Measurements from ENCODE around the gene TCP11L2. TPM values are rescaled to one million over a fixed set of nuclear protein-coding genes. Genes with fewer than 3 reads are reported as not detected.

Gene TCP11L2
- 7.1 and 7.7 TPM in 2 replicates for total RNA-seq (2021; fragmentation: NEBNext Ultra II Directional; extraction: Animal tissue kit (Norgen Biotek cat#: 25700))
- 1.9 and 2.1 TPM in 2 replicates for polyA plus RNA-seq (2011; rRNA removed)
- polyA plus RNA-seq (2011; cell fraction: cytosol; rRNA removed), result 3.1 TPM
- polyA plus RNA-seq (2011; cell fraction: nucleus; rRNA removed), result 3.2 TPM
- polyA plus RNA-seq (2012, experiment 1 of 2), result 2.9 to 3.5 TPM (median 3.1 TPM) in 4 replicates
- 0.79 TPM for polyA plus RNA-seq (2012, experiment 2 of 2)
- 2.7 TPM for polyA plus RNA-seq (2013, experiment 1 of 2)
- 2.1 TPM for polyA plus RNA-seq (2013, experiment 2 of 2)
- 17.3 and 21.9 TPM in 2 replicates for polyA minus RNA-seq (2011; rRNA and poly(A)+ RNA removed)
- 8.1 TPM for polyA minus RNA-seq (2011; cell fraction: cytosol; rRNA and poly(A)+ RNA removed)
- polyA minus RNA-seq (2011; cell fraction: nucleus; rRNA and poly(A)+ RNA removed), result 15.3 TPM
- long read RNA-seq, experiment 1, partial matches to known transcripts, result 0 of 1 reads
- long read RNA-seq, experiment 1, other reads (novel, unspliced or antisense), result 1 of 1 reads
- long read RNA-seq, experiment 2, result 0 reads

DNA sequence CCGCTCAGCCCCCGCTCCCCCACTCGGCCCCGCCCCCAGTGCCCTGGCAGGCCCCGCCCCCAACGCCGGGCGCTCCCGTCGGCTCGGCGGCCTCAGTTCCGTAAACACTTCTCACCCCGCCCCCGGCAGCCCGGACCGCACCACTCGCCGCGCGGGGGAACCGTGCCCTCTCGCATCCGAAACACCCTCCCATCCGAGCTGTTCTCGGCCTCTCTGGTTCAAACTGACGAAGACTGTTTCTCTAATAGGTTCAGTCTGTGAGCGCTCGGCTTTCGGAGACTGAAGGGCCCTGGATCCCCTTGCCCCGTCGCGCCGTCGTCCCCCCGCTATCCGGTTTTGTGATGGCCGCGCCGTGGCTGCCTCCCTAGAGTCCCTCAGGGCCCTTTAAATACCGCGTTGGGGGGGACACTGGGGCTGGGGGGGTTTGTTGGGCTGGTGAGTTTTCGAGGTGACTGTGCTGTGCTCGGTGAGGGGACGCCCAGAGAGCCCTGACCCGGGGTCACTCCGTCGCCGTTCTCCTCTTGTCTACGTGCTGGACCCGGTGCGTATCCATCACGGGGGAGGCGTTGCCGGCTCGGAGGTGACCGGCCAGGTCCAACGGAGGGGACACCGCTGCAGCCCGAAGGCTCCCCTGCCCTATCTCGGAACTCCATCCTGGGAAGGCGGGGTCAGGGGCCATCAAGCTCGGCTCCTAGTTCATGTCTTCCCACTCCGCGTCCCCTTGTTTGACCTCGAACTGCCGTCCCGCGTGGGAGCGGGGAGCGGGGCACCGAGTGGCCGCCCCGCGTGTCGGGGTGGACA is at the start of gene TCP11L2:
Gene TCP11L2 (plus strand): TSS at position 333 of the 801 bp plus-strand sequence. CDS start 8,343 bp downstream, outside the sequence.
- Histone ChIP-seq H2AK5ac (ENCODE audit: low read depth, low read length) (no peak within 1 kb of the TSS), H3K9me3 (ENCODE audit: insufficient read depth in 2 of 2, low read depth in 1 of 2, low read length in 1 of 2) (no peaks in the 10 kb centered on the region), H2BK20ac (ENCODE audit: low read length) (no peak within 1 kb of the TSS), H2BK12ac (ENCODE audit: low read depth, low read length) (peak within 1 kb of the TSS; percentile 89; the same call in 1 of the 2 replicates), H3K4me1 (replicated peaks in 1 of 4; ENCODE audit: control insufficient read depth in 3 of 4, insufficient read depth in 4 of 4, low read length in 3 of 4) (peaks cover 6 to 13% (median 9%) of the 10 kb centered on the region in 4 experiments), H2BK15ac (ENCODE audit: low read length) (no peak within 1 kb of the TSS), H4K91ac (replicated peaks; ENCODE audit: insufficient read length, low read length) (peak within 1 kb of the TSS; percentile 94), H3K56ac (replicated peaks; ENCODE audit: insufficient read length, low read depth, low read length) (no peak within 1 kb of the TSS), H2AFZ (ENCODE audit: low read length) (peak within 1 kb of the TSS; percentile 99), H2BK120ac (replicated peaks; ENCODE audit: low read depth, low read length) (peak within 1 kb of the TSS; percentile 56), H3K79me1 (ENCODE audit: low read depth, low read length) (no peaks in the 10 kb centered on the region), H3K27ac (ENCODE audit: low read depth, low read length) (peak within 1 kb of the TSS; percentile 99), H3K18ac (ENCODE audit: extremely low read depth, low read length) (peak within 1 kb of the TSS; percentile 95; the same call in 1 of the 2 replicates), H3K23me2 (ENCODE audit: low read depth, low read length) (peaks cover 11% of the 10 kb centered on the region; the same call in 1 of the 2 replicates), H3K23ac (ENCODE audit: insufficient read length) (no peak within 1 kb of the TSS), H3K27me3 (replicated peaks in 1 of 4; ENCODE audit: control insufficient read depth in 3 of 4, extremely low read depth in 1 of 4, insufficient read depth in 3 of 4, low read length in 3 of 4) (no peaks in the 10 kb centered on the region), H4K8ac (ENCODE audit: extremely low read depth, insufficient read depth, low read length) (peak within 1 kb of the TSS; percentile 99), H3K36me3 (ENCODE audit: control insufficient read depth in 2 of 4, insufficient read depth in 4 of 4, low read length in 3 of 4) (no peaks in the 10 kb centered on the region), H3K14ac (ENCODE audit: insufficient read length) (no peak within 1 kb of the TSS), H3K4ac (replicated peaks; ENCODE audit: insufficient read length, low read depth, low read length) (no peak within 1 kb of the TSS), H4K20me1 (replicated peaks in 1 of 2; ENCODE audit: control insufficient read depth in 1 of 2, insufficient read depth in 2 of 2, low read length in 2 of 2) (no peaks in the 10 kb centered on the region), H3K4me3 (ENCODE audit: extremely low read depth in 1 of 4, insufficient read depth in 2 of 4, low read depth in 3 of 4, low read length in 4 of 4) (peak within 1 kb of the TSS; percentile 78 to 92 (median 88)), H2BK5ac (ENCODE audit: low read depth, low read length) (peak within 1 kb of the TSS; percentile 98), H3K4me2 (ENCODE audit: insufficient read depth in 1 of 2, low read depth in 2 of 2, low read length in 2 of 2) (peak within 1 kb of the TSS; percentile 88 to 99), H3K9ac (replicated peaks in 1 of 4; ENCODE audit: extremely low read depth in 1 of 4, low read depth in 3 of 4, low read length in 3 of 4) (peak within 1 kb of the TSS; percentile 92 to 99 (median 98)), H3K79me2 (ENCODE audit: control insufficient read depth in 1 of 2, insufficient read depth in 2 of 2, low read length in 2 of 2) (no peaks in the 10 kb centered on the region), H4K5ac (ENCODE audit: insufficient read length, low read depth, low read length) (peak within 1 kb of the TSS; percentile 99)
- CTCF ChIA-PET (ENCODE audit: partially characterized antibody), result interaction anchor here (1.0 to 1.5 kb wide), 4 partner anchors 44 to 79 kb away, joined by 3 to 5 read pairs (median 4); partner anchors contain the start of gene POLR3B
- POLR2A ChIA-PET (ENCODE audit: partially characterized antibody), result interaction anchor here (1.0 to 2.4 kb wide), 2 partner anchors 10 to 13 kb away, joined by 3 to 8 read pairs; no protein-coding TSS in a partner anchor
- WGBS, 2 experiments (ENCODE audit: extremely low coverage in 1 of 2, insufficient coverage in 1 of 2, insufficient read length in 1 of 2, insufficient replicate concordance in 2 of 2, low coverage in 1 of 2, low lambda C conversion rate in 2 of 2, missing lambda C conversion rate in 1 of 2), result 3% methylated on average over 61 of the region's 76 CpGs; no CpG with 5 or more reads in 1 of the 2 experiments
- peak in 1 of 2 experiments; percentile 92 for DNase-seq (ENCODE audit: low read depth in 1 of 2, low spot score in 2 of 2)
- no peak for FAIRE-seq
- TF ChIP-seq HDAC2 (IDR thresholded peaks at IDR 0.05; ENCODE audit: borderline replicate concordance in 1 of 2, low read depth in 2 of 2, low read length in 2 of 2), result peak in 1 of 2 experiments; percentile 93; a peak in 2 of 4 replicates
- TF ChIP-seq SIN3A (conservative IDR thresholded peaks at IDR 0.05 in 1 of 2, IDR thresholded peaks at IDR 0.05 in 1 of 2; ENCODE audit: low read depth in 1 of 2, low read length in 2 of 2), result no peak
- peak; percentile 22; the same call in 1 of the 2 replicates for TF ChIP-seq TAF1 (IDR thresholded peaks at IDR 0.05; ENCODE audit: low read depth, low read length)
- peak; percentile 23; the same call in 1 of the 2 replicates for TF ChIP-seq SP1 (IDR thresholded peaks at IDR 0.05; ENCODE audit: low read depth, low read length)
- TF ChIP-seq CEBPB (IDR thresholded peaks at IDR 0.05; ENCODE audit: low read depth, low read length), result no peak
- TF ChIP-seq GABPA (IDR thresholded peaks at IDR 0.05; ENCODE audit: borderline replicate concordance, insufficient read depth, low read length), result no peak
- no peak for TF ChIP-seq RAD21 (IDR thresholded peaks at IDR 0.05 in 1 of 2, conservative IDR thresholded peaks at IDR 0.05 in 1 of 2; ENCODE audit: low read depth in 2 of 2, low read length in 2 of 2)
- no peak for TF ChIP-seq NANOG (IDR thresholded peaks at IDR 0.05; ENCODE audit: insufficient read depth, low read depth, low read length, poor library complexity, severe bottlenecking)
